HUES6 (cell line): ENCODE measurements around the gene AQP4.

Source experiments
- H3K27ac ChIP-seq: 2 replicates; pipeline ENCODE4 v1.7.0; 2013; ENCODE audit warnings: low read depth, mild to moderate bottlenecking, low read length, inconsistent platforms
- H3K27me3 ChIP-seq: 2 replicates; pipeline ENCODE4 v1.6.1; 2013; ENCODE audit warnings: low read length; ENCODE audit not compliant: control insufficient read depth, insufficient read depth
- H3K36me3 ChIP-seq: 2 replicates; pipeline ENCODE4 v1.6.1; 2013; ENCODE audit warnings: low read length; ENCODE audit not compliant: control insufficient read depth, insufficient read depth
- H3K4me1 ChIP-seq: 2 replicates; pipeline ENCODE4 v1.6.1; 2013; ENCODE audit warnings: low read length; ENCODE audit not compliant: control insufficient read depth, insufficient read depth
- H3K4me3 ChIP-seq: 2 replicates; pipeline ENCODE4 v1.5.1; 2013; ENCODE audit warnings: low read depth, low read length
- H3K9ac ChIP-seq: one replicate; pipeline ENCODE4 v1.6.1; 2013; ENCODE audit warnings: mild to moderate bottlenecking, low read length
- H3K9me3 ChIP-seq: 2 replicates; pipeline ENCODE4 v1.6.1; 2013; ENCODE audit warnings: low read depth, low read length; ENCODE audit not compliant: control insufficient read depth, insufficient read depth

The AQP4 gene

DNA sequence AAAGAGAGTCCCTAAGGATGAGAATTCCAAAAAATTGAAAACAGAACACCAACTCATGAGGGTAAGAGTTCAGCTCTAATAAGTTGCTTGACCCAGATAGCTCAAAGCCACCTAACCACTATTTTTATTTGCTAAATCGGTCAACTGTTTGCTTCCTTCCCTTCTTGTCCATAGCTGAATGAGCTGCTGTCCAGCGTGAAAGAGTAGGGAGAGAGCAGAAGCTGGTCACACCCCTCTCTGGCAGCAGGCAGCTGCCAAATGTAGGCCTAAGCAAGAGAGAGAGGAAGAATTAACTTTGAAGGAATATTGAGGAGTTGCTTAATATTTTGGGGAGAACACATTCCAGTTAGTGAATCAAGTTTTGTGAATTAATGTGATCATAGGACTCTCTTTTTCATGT, 25.9 kb downstream of the AQP4 start:
- H3K27ac ChIP-seq, result no peak overlapping the region
- no peak overlapping the region for H3K9ac ChIP-seq
- no peak overlapping the region for H3K4me3 ChIP-seq
- H3K9me3 ChIP-seq, result peaks cover 8% of the 10 kb centered on the region
- H3K27me3 ChIP-seq, result no peaks in the 10 kb centered on the region
- no peaks in the 10 kb centered on the region for H3K36me3 ChIP-seq
- H3K4me1 ChIP-seq, result no peaks in the 10 kb centered on the region

DNA sequence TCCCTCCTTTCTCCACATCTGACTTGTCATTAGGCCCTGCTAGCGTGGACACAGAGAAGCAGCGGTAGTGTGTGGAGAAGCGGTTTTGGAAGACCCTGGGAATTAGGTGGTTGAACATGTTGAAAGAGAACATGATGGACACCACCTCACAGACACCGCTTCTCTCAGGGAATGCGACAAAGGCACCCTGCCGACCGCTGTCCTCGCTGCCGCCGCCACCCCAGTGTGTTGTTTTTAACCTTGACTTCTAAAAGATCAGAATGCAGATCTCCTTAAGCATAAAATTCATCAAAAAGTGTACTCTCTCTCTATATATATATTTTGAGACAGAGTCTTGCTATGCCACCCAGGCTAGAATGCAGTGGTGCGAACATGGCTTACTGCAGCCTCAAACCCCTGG, 33.2 kb downstream of the AQP4 start:
- H3K4me1 ChIP-seq, result no peaks in the 10 kb centered on the region
- H3K4me3 ChIP-seq, result no peak overlapping the region
- no peak overlapping the region for H3K9ac ChIP-seq
- no peaks in the 10 kb centered on the region for H3K27me3 ChIP-seq
- no peak overlapping the region for H3K27ac ChIP-seq
- no peaks in the 10 kb centered on the region for H3K36me3 ChIP-seq
- H3K9me3 ChIP-seq, result no peaks in the 10 kb centered on the region

DNA sequence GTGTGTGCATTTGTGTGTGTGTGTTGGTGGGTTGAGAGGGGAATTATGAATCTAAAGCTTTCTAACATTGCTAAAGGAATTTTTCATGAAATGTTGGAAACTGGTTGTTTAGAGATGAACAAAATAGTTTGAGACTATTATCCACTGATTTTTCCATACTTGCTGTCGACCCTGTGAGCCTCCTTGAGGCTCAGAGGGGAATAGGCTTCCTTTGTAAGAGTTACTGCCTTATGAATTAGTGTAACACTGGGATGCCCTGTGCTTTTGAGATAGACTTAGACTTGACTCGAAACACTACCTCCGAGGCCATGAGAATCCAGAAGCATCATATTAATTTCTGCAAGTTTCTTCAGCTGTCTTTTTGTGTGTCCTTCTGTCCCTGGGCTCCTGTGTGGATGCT, 37.9 kb downstream of the AQP4 start:
- H3K27ac ChIP-seq, result no peak overlapping the region
- no peak overlapping the region for H3K4me3 ChIP-seq
- H3K27me3 ChIP-seq, result no peaks in the 10 kb centered on the region
- H3K36me3 ChIP-seq, result no peaks in the 10 kb centered on the region
- H3K9me3 ChIP-seq, result no peaks in the 10 kb centered on the region
- no peaks in the 10 kb centered on the region for H3K4me1 ChIP-seq
- H3K9ac ChIP-seq, result no peak overlapping the region

DNA sequence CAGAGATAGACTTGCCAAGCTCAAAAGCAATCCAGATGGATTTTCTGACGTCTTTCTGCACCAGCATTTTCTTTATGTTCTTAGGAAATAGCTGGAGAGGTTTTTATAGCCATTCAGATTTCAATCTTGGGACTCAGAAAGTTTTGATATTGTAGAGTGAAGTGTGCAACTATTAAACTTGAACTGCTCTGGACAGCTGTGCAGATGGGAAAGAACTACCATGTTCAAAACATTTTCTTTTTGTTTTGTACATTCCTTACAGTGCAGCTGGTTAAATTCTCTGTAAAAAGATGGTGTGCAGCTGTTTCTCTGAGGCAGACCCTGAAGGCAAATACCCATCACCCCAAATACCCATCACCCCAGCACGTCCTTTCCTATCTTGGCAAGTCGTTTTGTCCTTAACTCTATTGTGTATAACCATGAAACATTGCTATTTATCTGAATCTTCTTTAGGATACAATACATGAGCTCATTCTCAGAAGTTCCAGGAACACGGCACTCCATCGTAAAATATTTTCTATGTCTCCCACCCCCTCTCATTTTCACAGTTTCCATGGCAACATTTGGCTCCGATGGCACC, 38.8 kb downstream of the AQP4 start:
- H3K4me1 ChIP-seq, result peaks cover 1% of the 10 kb centered on the region; the same call in 1 of the 2 replicates
- no peak overlapping the region for H3K27ac ChIP-seq
- H3K9ac ChIP-seq, result no peak overlapping the region
- H3K4me3 ChIP-seq, result no peak overlapping the region
- no peaks in the 10 kb centered on the region for H3K27me3 ChIP-seq
- no peaks in the 10 kb centered on the region for H3K36me3 ChIP-seq
- no peaks in the 10 kb centered on the region for H3K9me3 ChIP-seq

DNA sequence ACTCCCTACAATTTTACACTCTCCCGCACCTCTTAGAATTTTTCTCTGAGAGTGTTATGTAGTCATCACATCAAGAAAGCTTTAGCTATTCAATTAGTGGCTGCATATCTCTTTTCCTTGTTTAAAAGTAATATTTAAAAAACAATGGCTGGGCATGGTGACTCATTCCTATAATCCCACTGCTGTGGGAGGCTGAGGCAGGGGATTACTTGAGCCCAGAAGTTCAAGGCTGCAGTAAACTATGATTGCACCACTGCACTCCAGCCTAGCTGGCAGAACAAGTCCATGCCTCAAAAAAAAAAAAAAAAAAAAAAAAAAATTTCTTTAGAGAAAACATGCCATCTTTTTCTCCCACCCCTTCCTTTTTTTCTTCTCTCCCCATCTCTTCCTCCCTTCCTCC, 44.3 kb downstream of the AQP4 start:
- Histone ChIP-seq H3K9me3 (0 out of 2 replicates have a peak, but pooled peaks cover 4% of the 10 kb centered on the region), H3K27ac (no peak overlapping the region), H3K36me3 (no peaks in the 10 kb centered on the region), H3K4me1 (peaks cover 3% of the 10 kb centered on the region; the same call in 1 of the 2 replicates), H3K4me3 (no peak overlapping the region), H3K9ac (no peak overlapping the region), H3K27me3 (no peaks in the 10 kb centered on the region)

DNA sequence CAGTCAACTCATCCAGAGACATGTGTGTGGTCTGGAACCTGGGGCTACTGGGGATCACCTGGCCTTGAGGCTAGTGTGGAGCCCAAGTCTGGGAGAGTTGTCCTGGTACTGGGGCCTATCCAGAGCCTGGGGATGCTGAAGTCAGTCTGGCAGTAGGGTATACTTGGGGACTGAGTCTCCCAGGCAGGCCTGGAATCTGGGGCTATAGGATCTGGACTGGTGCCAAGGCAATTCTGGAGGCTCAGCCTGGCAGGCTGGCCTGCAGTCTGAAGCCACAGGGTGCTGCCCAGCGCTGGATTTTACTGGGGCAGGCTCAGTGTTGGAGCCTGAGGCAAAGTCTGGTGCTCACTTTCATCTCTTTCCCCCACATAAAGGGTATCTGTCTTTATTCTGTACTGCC, 46.5 kb downstream of the AQP4 start:
- H3K4me1 ChIP-seq, result peaks cover 3% of the 10 kb centered on the region; the same call in 1 of the 2 replicates
- 0 out of 2 replicates have a peak, but pooled peaks cover 4% of the 10 kb centered on the region for H3K9me3 ChIP-seq
- H3K9ac ChIP-seq, result no peak overlapping the region
- H3K4me3 ChIP-seq, result no peak overlapping the region
- H3K27ac ChIP-seq, result no peak overlapping the region
- H3K36me3 ChIP-seq, result no peaks in the 10 kb centered on the region
- H3K27me3 ChIP-seq, result no peaks in the 10 kb centered on the region

DNA sequence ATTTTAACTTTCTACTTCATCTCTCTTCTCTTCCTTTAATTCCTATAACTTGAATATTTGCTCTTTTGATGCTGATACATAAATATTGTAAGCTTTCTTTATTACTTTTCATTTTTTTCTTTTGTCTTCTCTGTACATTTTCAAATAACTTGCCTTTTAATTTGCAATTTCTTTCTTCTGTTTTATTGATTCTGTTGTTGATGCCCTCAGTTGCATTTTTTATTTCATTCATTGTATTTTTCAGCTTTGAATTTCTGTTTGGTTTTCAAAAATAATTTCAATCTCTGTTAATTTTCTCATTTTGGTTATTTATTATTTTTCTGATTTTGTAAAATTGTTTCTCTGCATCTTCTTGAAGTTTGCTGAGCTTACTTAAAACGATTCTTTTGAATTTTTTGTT, 47.0 kb downstream of the AQP4 start:
- H3K27ac ChIP-seq, result no peak overlapping the region
- no peak overlapping the region for H3K9ac ChIP-seq
- H3K4me1 ChIP-seq, result peaks cover 3% of the 10 kb centered on the region; the same call in 1 of the 2 replicates
- 0 out of 2 replicates have a peak, but pooled peaks cover 4% of the 10 kb centered on the region for H3K9me3 ChIP-seq
- no peak overlapping the region for H3K4me3 ChIP-seq
- H3K27me3 ChIP-seq, result no peaks in the 10 kb centered on the region
- no peaks in the 10 kb centered on the region for H3K36me3 ChIP-seq

DNA sequence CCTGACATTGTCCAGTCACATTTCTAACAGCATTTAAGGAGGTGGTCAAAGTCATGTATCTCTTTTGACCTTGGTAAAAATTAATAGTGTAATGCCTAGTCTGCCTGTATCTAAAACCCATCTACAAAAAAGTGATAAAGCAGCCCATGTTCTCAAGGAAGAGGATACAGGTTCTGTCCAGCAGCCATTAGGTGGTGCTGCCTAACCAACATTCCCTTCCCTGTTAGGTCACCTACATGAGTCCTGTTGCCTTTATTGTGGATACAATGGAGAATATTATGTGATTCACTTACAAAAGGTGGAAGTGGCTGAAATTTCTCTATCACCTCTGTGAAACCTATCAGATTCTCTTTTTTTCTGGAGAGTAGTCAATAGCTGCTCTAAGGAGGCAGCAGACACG, 52.5 kb downstream of the AQP4 start:
- H3K4me3 ChIP-seq, result no peak overlapping the region
- H3K9me3 ChIP-seq, result no peaks in the 10 kb centered on the region
- H3K4me1 ChIP-seq, result no peaks in the 10 kb centered on the region
- no peak overlapping the region for H3K27ac ChIP-seq
- H3K9ac ChIP-seq, result no peak overlapping the region
- no peaks in the 10 kb centered on the region for H3K27me3 ChIP-seq
- no peaks in the 10 kb centered on the region for H3K36me3 ChIP-seq

DNA sequence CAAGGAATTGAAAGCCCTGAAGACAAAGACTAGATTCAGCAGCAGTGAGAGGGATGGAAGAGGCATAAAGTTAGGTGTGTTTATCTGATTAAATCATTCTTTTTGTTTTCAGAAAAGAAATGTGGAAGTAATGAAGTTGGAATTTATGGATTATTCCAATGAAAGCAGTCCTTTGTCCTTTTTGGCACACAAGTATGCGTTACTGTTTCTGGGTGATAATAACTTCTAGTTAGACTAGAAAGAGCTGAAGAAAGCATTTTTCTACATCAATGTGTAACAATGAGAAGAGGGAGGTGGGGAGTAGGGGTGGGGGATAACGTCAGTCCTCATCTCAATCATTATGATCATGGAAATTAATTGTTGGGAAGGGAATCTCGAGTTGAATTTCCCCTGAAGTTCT, 53.0 kb downstream of the AQP4 start:
- H3K27me3 ChIP-seq, result no peaks in the 10 kb centered on the region
- H3K9ac ChIP-seq, result no peak overlapping the region
- H3K27ac ChIP-seq, result no peak overlapping the region
- H3K4me3 ChIP-seq, result no peak overlapping the region
- H3K4me1 ChIP-seq, result no peaks in the 10 kb centered on the region
- no peaks in the 10 kb centered on the region for H3K36me3 ChIP-seq
- no peaks in the 10 kb centered on the region for H3K9me3 ChIP-seq

DNA sequence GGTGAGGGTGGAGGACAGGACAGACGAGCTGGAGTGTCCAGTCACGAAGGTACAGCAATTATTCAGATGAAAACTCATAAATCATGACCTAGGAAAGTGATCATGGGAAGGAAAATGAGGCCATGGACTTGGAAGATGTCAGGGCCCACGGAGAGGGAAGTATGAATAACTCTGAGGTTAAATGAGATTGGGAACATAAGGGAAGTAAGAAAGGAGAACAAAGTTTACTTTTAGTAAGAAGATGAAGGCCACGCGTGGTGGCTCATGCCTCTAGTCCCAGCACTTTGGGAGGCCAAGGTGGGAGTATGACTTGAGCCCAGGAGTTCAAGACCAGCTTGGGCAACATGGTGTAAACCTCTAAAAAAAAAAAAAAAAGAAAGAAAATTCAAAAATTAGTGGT, 56.2 kb downstream of the AQP4 start:
- Histone ChIP-seq H3K4me1 (no peaks in the 10 kb centered on the region), H3K27me3 (no peaks in the 10 kb centered on the region), H3K4me3 (no peak overlapping the region), H3K9ac (no peak overlapping the region), H3K27ac (no peak overlapping the region), H3K9me3 (no peaks in the 10 kb centered on the region), H3K36me3 (no peaks in the 10 kb centered on the region)

DNA sequence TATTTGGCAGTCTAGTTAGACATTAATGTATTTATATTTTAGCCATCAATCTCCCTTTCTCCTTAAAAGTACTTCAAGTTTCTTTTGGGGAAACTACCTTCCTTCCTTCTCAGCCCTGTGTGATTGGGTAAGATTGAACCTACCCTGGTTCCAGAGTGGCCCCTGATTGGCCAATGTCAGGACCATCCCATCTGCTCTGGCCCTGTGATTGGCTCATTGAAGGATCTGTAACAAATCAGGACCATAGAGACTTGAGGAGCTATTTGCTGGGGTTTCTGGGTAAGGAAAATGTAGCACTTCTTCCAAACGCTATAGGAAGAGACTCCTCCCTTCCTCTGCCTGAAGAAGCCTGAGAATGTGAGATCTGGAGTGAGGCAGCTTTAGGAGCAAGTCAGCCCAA, 59.3 kb downstream of the AQP4 start:
- no peaks in the 10 kb centered on the region for H3K27me3 ChIP-seq
- no peaks in the 10 kb centered on the region for H3K9me3 ChIP-seq
- H3K36me3 ChIP-seq, result no peaks in the 10 kb centered on the region
- no peaks in the 10 kb centered on the region for H3K4me1 ChIP-seq
- no peak overlapping the region for H3K27ac ChIP-seq
- H3K9ac ChIP-seq, result no peak overlapping the region
- no peak overlapping the region for H3K4me3 ChIP-seq

DNA sequence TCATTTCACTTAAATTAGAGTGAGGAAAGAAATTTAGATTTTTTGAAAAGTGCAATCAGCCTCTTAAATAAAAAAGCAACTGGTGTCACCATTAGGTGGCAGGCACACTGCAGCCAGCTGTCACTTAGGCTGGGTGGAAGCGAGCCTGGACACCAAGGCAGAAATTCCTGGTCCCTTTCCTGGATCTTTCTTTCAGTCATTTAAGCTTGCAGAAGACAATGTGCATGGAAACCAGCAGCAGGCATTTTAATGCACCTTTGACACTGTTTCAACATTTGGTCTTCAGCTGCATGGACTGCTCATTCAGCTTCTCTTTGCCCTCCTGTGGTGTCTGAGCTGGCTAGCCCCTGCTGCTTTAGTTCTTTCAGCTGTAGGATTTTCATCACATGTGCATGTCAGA, 61.0 kb downstream of the AQP4 start:
- no peak overlapping the region for H3K27ac ChIP-seq

More for the DNA sequence above, 61.0 kb downstream of the AQP4 start:
- Histone ChIP-seq H3K9ac (no peak overlapping the region), H3K4me1 (no peaks in the 10 kb centered on the region), H3K4me3 (no peak overlapping the region), H3K36me3 (no peaks in the 10 kb centered on the region), H3K9me3 (no peaks in the 10 kb centered on the region), H3K27me3 (no peaks in the 10 kb centered on the region)
